ENCODE measurements around the gene SOX6.

Gene SOX6

GRCh38 chr11:15965562-15966250 lies 390.6 kb downstream of the SOX6 start:
- DNase-seq (ENCODE audit: low read depth in 2 of 2): no peak

GRCh38 chr11:15963266-15963665 lies 393.1 kb downstream of the SOX6 start:
- no peak for DNase-seq (ENCODE audit: low read depth in 2 of 2)

- DNase-seq (ENCODE audit: low read depth in 2 of 2): no peak
Observed at GRCh38 chr11:15958910-15959309, 397.4 kb downstream of the SOX6 start.

- DNase-seq (ENCODE audit: low read depth in 2 of 2): no peak
Observed at GRCh38 chr11:15957234-15957633, 399.1 kb downstream of the SOX6 start.

GRCh38 chr11:15956302-15956701 lies 400.0 kb downstream of the SOX6 start:
- DNase-seq (ENCODE audit: low read depth in 2 of 2): no peak

DNA sequence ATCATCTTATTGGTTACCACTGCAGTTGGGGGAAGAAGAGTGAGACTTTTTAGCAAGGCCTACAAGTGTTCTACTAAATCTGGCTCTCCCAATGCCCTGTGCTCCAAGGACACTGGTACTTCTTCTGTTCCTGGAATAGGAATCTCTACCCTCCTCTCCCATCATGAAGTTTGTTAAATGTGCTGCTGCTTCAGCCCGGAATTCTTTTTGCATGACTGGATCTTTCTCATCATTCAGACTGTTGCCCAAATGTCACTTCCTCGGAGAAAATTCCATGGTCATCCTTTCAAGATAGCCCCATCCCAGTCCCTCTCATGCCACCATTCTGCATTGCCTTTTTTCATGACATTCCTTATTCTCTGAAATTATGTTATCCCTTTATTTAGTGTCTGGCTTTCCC lies 400.8 kb downstream of the SOX6 start:
- DNase-seq (ENCODE audit: low read depth in 2 of 2): no peak

GRCh38 chr11:15947681-15948648 lies 408.4 kb downstream of the SOX6 start:
- DNase-seq (ENCODE audit: low read depth in 2 of 2): no peak

GRCh38 chr11:15945726-15946125 lies 410.6 kb downstream of the SOX6 start:
- DNase-seq (ENCODE audit: low read depth in 2 of 2): no peak

- DNase-seq (ENCODE audit: low read depth in 2 of 2): no peak
Observed at GRCh38 chr11:15944460-15944859, 411.9 kb downstream of the SOX6 start.

DNA sequence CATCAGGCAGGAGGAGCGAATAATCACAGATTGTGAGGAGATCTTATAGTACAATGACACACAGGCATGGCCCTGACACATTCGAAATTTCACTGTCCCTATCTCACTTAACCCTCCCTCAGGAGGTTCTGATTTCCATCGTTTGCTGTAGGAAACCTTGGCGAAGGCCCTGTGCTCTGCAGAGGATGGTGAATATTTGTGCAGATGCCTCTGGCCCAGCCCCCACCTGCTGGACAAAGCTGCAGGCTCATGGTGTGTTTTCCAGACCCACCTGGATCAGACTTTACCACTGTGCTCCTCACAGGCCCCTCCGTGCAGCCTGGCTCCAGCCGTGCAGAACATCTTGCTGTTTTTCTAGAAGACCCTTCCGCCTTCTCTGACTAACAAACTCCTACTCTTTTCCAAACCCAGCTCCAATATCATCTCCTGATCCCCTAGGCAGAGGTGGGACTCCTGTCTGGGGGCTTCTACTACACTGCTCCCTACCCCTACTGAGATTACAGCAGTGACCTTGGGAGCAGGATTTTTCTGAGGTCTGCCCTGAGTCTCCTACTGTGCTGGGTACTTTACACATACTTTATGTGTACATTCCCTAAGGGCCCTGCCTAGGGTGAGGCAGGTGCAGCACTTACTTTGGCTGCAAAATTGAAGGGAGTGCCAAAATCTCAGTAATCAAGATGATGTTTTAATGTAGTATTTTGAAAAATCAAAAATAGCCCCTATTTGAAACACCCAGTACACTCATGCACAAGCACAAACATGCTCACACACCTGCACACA lies 412.7 kb downstream of the SOX6 start:
- DNase-seq (ENCODE audit: low read depth in 2 of 2): no peak

GRCh38 chr11:15942936-15943335 lies 413.4 kb downstream of the SOX6 start:
- no peak for DNase-seq (ENCODE audit: low read depth in 2 of 2)

- no peak for DNase-seq (ENCODE audit: low read depth in 2 of 2)
Observed at GRCh38 chr11:15942126-15942525, 414.2 kb downstream of the SOX6 start.

- DNase-seq (ENCODE audit: low read depth in 2 of 2): no peak
Observed at GRCh38 chr11:15941206-15941770, 415.1 kb downstream of the SOX6 start.

GRCh38 chr11:15940462-15941205 lies 415.7 kb downstream of the SOX6 start:
- DNase-seq (ENCODE audit: low read depth in 2 of 2): no peak

DNA sequence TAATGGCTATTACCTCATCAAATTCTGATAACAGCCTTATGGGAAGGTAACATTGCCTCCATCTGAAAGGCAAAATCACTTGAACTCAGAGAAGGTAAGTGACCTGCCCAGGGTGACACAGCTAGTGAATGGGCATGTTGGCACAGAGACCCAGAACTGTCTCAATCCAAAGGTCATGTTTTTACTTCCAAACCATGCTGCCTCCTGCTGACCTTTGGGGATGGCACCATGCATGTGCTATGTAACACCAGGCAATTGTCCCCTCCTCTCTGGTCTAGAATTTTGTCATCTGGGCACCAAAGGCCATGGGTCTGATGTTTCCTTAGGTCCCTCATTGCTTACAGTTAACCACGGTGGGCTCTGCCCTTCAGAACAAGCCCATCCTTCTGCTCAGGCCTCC lies 417.4 kb downstream of the SOX6 start:
- no peak for DNase-seq (ENCODE audit: low read depth in 2 of 2)

DNA sequence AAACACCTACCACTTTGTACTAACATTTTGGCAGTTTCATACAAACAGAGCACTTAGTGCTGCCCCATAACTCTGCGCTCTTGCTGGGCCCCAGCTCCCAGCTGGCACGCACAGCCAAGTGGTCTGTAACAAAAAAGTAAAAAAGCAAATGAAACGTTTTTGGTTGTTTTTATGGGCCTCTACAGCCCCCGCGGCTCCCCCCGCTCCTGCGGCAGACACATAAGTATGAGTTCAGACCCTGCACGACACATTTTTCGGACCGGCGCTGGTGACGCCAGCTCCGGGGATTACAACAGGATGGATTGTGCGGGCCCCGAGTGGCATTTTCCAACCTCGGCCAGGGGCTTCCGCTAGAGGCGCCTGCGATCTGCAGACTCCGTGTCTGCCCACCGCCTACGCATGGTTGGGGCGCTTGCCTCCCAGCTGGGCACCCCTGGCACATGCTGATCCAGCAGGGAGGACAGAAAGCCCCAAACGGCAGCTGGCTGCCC lies 418.2 kb downstream of the SOX6 start:
- no peak for DNase-seq (ENCODE audit: low read depth in 2 of 2)

- no peak for DNase-seq (ENCODE audit: low read depth in 2 of 2)
Observed at GRCh38 chr11:15937601-15938120, 418.7 kb downstream of the SOX6 start.

DNA sequence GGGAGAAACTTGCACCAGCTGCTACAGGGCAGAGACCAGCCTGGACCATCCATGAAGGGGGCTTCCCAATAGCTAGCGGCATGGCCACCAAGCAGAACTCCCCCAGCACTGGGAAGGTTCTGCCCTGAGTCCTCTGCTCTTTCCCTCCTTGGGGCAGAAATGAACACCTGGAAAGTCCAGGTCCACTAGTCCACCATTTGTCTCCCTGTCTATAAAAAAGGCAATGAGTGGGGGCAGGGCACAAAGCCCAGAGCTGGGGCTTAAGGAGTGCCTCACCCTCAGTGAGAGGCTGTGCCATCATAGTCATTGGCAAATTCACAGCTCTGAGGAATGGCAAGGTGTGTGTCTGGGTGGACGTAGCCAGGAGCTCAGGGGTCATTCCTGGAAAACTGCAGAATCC lies 420.3 kb downstream of the SOX6 start:
- no peak for DNase-seq (ENCODE audit: low read depth in 2 of 2)

DNA sequence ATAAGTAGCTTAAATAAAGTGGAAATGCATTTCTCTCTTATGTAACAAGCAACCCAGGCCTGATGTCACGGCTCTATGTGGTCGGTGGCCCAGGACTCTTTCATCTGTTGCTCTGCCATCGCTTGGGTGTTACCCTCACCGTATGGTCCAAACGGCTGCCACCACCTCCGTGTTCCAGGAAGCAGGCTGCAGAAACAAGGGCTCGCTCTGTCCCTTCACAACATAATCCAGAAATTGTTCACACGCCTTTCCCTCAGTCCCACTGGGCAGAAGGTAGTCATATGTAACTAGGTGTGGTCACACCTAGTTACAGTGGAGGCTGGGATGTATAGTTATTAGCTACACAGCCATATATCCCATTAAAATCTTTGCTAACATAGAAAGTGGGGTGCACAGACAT lies 421.0 kb downstream of the SOX6 start:
- DNase-seq (ENCODE audit: low read depth in 2 of 2): no peak

GRCh38 chr11:15933886-15934625 lies 422.3 kb downstream of the SOX6 start:
- no peak for DNase-seq (ENCODE audit: low read depth in 2 of 2)
